ENCODE results near the gene KAT5.

KAT5 gene

GRCh38 chr11:65736810-65737209 lies 24.8 kb downstream of the KAT5 start:
- no peak overlapping the region for H2AFZ ChIP-seq (ENCODE audit: low read depth, low read length, severe bottlenecking)
- no peaks in the 10 kb centered on the region for H3K27me3 ChIP-seq (ENCODE audit: low read length)
- no peaks in the 10 kb centered on the region for H4K20me1 ChIP-seq (ENCODE audit: low read depth, low read length)
- H3F3A ChIP-seq (ENCODE audit: insufficient read depth): no peaks in the 10 kb centered on the region
- no peaks in the 10 kb centered on the region for H3K36me3 ChIP-seq (ENCODE audit: low read length)
- no peak overlapping the region for H3K4me3 ChIP-seq (ENCODE audit: insufficient read depth, low read length, poor library complexity, severe bottlenecking)
- peaks cover 14% of the 10 kb centered on the region for H3K9me3 ChIP-seq (ENCODE audit: insufficient read depth, low read length)
- TF ChIP-seq CTCF (IDR thresholded peaks at IDR 0.05; ENCODE audit: insufficient read depth, low read length, poor library complexity, severe bottlenecking) (no peak), EZH2phosphoT487 (conservative IDR thresholded peaks at IDR 0.05; ENCODE audit: low read length) (no peak)
- H3K4me2 ChIP-seq (ENCODE audit: low read depth, low read length, poor library complexity, severe bottlenecking): no peak overlapping the region
- H3K27ac ChIP-seq (ENCODE audit: low read depth, low read length): no peak overlapping the region
- H3K9me2 ChIP-seq (replicated peaks; ENCODE audit: insufficient read depth, low read length): no peaks in the 10 kb centered on the region
- H3K79me2 ChIP-seq (ENCODE audit: insufficient read depth, low read length): no peaks in the 10 kb centered on the region
- H3K9ac ChIP-seq (ENCODE audit: low read length): no peak overlapping the region

- TF ChIP-seq CTCF (IDR thresholded peaks at IDR 0.05; ENCODE audit: insufficient read depth, low read length, poor library complexity, severe bottlenecking): no peak
- no peak for TF ChIP-seq EZH2phosphoT487 (conservative IDR thresholded peaks at IDR 0.05; ENCODE audit: low read length)
- H3K36me3 ChIP-seq (ENCODE audit: low read length): no peaks in the 10 kb centered on the region
- H4K20me1 ChIP-seq (ENCODE audit: low read depth, low read length): no peaks in the 10 kb centered on the region
- H3K9me3 ChIP-seq (ENCODE audit: insufficient read depth, low read length): peaks cover 14% of the 10 kb centered on the region
- H2AFZ ChIP-seq (ENCODE audit: low read depth, low read length, severe bottlenecking): no peak overlapping the region
- no peak overlapping the region for H3K27ac ChIP-seq (ENCODE audit: low read depth, low read length)
- H3F3A ChIP-seq (ENCODE audit: insufficient read depth): no peaks in the 10 kb centered on the region
- H3K27me3 ChIP-seq (ENCODE audit: low read length): no peaks in the 10 kb centered on the region
- no peaks in the 10 kb centered on the region for H3K79me2 ChIP-seq (ENCODE audit: insufficient read depth, low read length)
- no peak overlapping the region for H3K4me3 ChIP-seq (ENCODE audit: insufficient read depth, low read length, poor library complexity, severe bottlenecking)
- H3K9ac ChIP-seq (ENCODE audit: low read length): no peak overlapping the region
- no peak overlapping the region for H3K4me2 ChIP-seq (ENCODE audit: low read depth, low read length, poor library complexity, severe bottlenecking)
- no peaks in the 10 kb centered on the region for H3K9me2 ChIP-seq (replicated peaks; ENCODE audit: insufficient read depth, low read length)
These were observed 27.0 kb downstream of the KAT5 start for GRCh38 chr11:65739022-65739421.

- Histone ChIP-seq H3K27me3 (ENCODE audit: low read length) (no peaks in the 10 kb centered on the region), H3K79me2 (ENCODE audit: insufficient read depth, low read length) (no peaks in the 10 kb centered on the region)
These were observed 29.1 kb downstream of the KAT5 start for GRCh38 chr11:65741185-65741584.

More at GRCh38 chr11:65741185-65741584, 29.1 kb downstream of the KAT5 start:
- Histone ChIP-seq H2AFZ (ENCODE audit: low read depth, low read length, severe bottlenecking) (no peak overlapping the region), H3K36me3 (ENCODE audit: low read length) (no peaks in the 10 kb centered on the region), H3K9me2 (replicated peaks; ENCODE audit: insufficient read depth, low read length) (no peaks in the 10 kb centered on the region), H3K4me2 (ENCODE audit: low read depth, low read length, poor library complexity, severe bottlenecking) (no peak overlapping the region), H3K9me3 (ENCODE audit: insufficient read depth, low read length) (peaks cover 14% of the 10 kb centered on the region), H3F3A (ENCODE audit: insufficient read depth) (no peaks in the 10 kb centered on the region), H3K27ac (ENCODE audit: low read depth, low read length) (no peak overlapping the region), H4K20me1 (ENCODE audit: low read depth, low read length) (no peaks in the 10 kb centered on the region), H3K4me3 (ENCODE audit: insufficient read depth, low read length, poor library complexity, severe bottlenecking) (no peak overlapping the region), H3K9ac (ENCODE audit: low read length) (no peak overlapping the region)
- TF ChIP-seq EZH2phosphoT487 (conservative IDR thresholded peaks at IDR 0.05; ENCODE audit: low read length) (no peak), CTCF (IDR thresholded peaks at IDR 0.05; ENCODE audit: insufficient read depth, low read length, poor library complexity, severe bottlenecking) (no peak)

Measured in SU-DHL-6 (cell line).